Caki2 (cell line): ENCODE data around the gene MRPS6. TPM values are rescaled to one million over a fixed set of nuclear protein-coding genes. Genes with fewer than 3 reads are reported as not detected.

Source experiments
- DNase-seq: peaks from one replicate; pipeline ENCODE4 v3.0.0-alpha.2; 2015; ENCODE audit warnings: low read depth
- in situ Hi-C: cut with HindIII; loops from 2 replicates; pipeline ENCODE4 v1.10.0; 2016; ENCODE audit warnings: low sequenced_read_pairs, low pct_unique_long_range_greater_than_20kb, mixed read lengths
- total RNA-seq: library from RNA; depleted of rRNA; stranded (reverse); fragments of >200 nt; shearing (Covaris generic); gene quantifications from 2 replicates; pipeline ENCODE4 v1.2.3, GENCODE V29; 2014; ENCODE audit warnings: low replicate concordance

MRPS6 gene
- total RNA-seq, 1 experiment from 2014 or later, result 94.2 TPM

- in situ Hi-C loops, result no loop called here
- no peak for DNase-seq
Measured at GRCh38 chr21:34055615-34056014, 17.8 kb upstream of the MRPS6 start.

- no peak for DNase-seq
- in situ Hi-C loops, result no loop called here
Measured at GRCh38 chr21:34061983-34062382, 11.4 kb upstream of the MRPS6 start.

GRCh38 chr21:34065027-34065426 lies 8.4 kb upstream of the MRPS6 start:
- no peak for DNase-seq
- in situ Hi-C loops, result no loop called here

GRCh38 chr21:34071683-34072082 lies 1.7 kb upstream of the MRPS6 start:
- no peak for DNase-seq
- in situ Hi-C loops, result no loop called here

- DNase-seq, result no peak
- in situ Hi-C loops, result no loop called here
Measured at GRCh38 chr21:34072145-34073031, 990 bp upstream of the MRPS6 start.

GRCh38 chr21:34073749-34074282 lies 438 bp downstream of the MRPS6 start:
- no peak for DNase-seq
- in situ Hi-C loops, result no loop called here

- in situ Hi-C loops, result no loop called here
Measured at GRCh38 chr21:34074283-34075090, 1.1 kb downstream of the MRPS6 start.

GRCh38 chr21:34075091-34075425 lies 1.7 kb downstream of the MRPS6 start:
- DNase-seq, result no peak
- in situ Hi-C loops, result no loop called here

More at GRCh38 chr21:34074283-34075090, 1.1 kb downstream of the MRPS6 start:
- no peak for DNase-seq

- DNase-seq, result no peak
- in situ Hi-C loops, result no loop called here
Measured at GRCh38 chr21:34075760-34076660, 2.6 kb downstream of the MRPS6 start.

- in situ Hi-C loops, result no loop called here
- no peak for DNase-seq
Measured at GRCh38 chr21:34076835-34077234, 3.5 kb downstream of the MRPS6 start.

GRCh38 chr21:34077888-34078287 lies 4.5 kb downstream of the MRPS6 start:
- DNase-seq, result no peak
- in situ Hi-C loops, result no loop called here

GRCh38 chr21:34078915-34079314 lies 5.5 kb downstream of the MRPS6 start:
- DNase-seq, result no peak
- in situ Hi-C loops, result no loop called here

GRCh38 chr21:34080710-34081109 lies 7.3 kb downstream of the MRPS6 start:
- DNase-seq, result no peak
- in situ Hi-C loops, result no loop called here

- in situ Hi-C loops, result no loop called here
- DNase-seq, result no peak
Measured at GRCh38 chr21:34082769-34083168, 9.4 kb downstream of the MRPS6 start.

- no peak for DNase-seq
- in situ Hi-C loops, result no loop called here
Measured at GRCh38 chr21:34083357-34083756, 10.0 kb downstream of the MRPS6 start.

- in situ Hi-C loops, result no loop called here
- no peak for DNase-seq
Measured at GRCh38 chr21:34085129-34085528, 11.8 kb downstream of the MRPS6 start.

GRCh38 chr21:34086887-34087306 lies 13.5 kb downstream of the MRPS6 start:
- in situ Hi-C loops, result no loop called here
- no peak for DNase-seq

GRCh38 chr21:34088752-34089151 lies 15.4 kb downstream of the MRPS6 start:
- in situ Hi-C loops, result no loop called here
- DNase-seq, result no peak
